Dendritic cell treated with granulocyte-macrophage colony-stimulating factor and Interleukin-4, amounts not matched to agents 40 ng/mL and 50 ng/mL, for 4 days (primary cell): ENCODE measurements around the gene SLC22A13.
"Not testable (repeated sequence)": the region's sequence is repeated elsewhere in the genome, so short reads cannot be mapped to it uniquely, and the experiment has no call there.

Experiments
- H3K27ac Mint-ChIP-seq: one replicate; pipeline ENCODE4 v1.8.0; 2022; ENCODE audit warnings: mild to moderate bottlenecking, mixed read lengths
- H3K27me3 Mint-ChIP-seq: one replicate; pipeline ENCODE4 v1.8.0; 2022; ENCODE audit warnings: mild to moderate bottlenecking, mixed read lengths
- H3K36me3 Mint-ChIP-seq: one replicate; pipeline ENCODE4 v1.8.0; 2022; ENCODE audit warnings: low read depth, mixed read lengths
- H3K4me1 Mint-ChIP-seq: one replicate; pipeline ENCODE4 v1.8.0; 2022; ENCODE audit warnings: low read depth, mixed read lengths
- H3K4me3 Mint-ChIP-seq: one replicate; pipeline ENCODE4 v1.8.0; 2022; ENCODE audit warnings: mild to moderate bottlenecking, moderate library complexity, mixed read lengths
- H3K9me3 Mint-ChIP-seq: one replicate; pipeline ENCODE4 v1.8.0; 2022; ENCODE audit warnings: mixed read lengths
- intact Hi-C: fragments of 100-400 bp; cut with micrococcal nuclease; formaldehyde crosslinking; loops from one replicate; pipeline ENCODE4 v1.15.0; 2022

SLC22A13 gene

DNA sequence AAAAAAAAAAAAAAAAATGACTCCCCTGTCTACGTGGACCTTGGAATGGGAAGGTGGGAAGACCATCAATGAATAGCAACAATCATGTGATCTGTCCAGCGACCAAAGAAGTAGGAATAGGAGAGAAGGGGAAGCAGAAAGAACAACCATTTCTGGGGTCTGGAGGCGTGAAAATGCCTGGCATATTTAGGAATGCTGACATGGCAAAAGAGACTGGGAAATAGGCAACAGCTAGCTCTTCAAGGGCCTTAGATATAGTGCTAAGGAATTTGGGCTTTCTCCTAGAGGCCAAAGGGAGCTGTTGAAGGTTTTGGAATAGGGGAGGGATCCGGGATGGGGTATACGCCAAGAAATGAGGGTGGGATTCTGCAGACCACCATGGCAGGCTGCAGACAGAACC lies 5.9 kb downstream of the SLC22A13 start:
- no peaks in the 10 kb centered on the region for H3K9me3 Mint-ChIP-seq
- intact Hi-C loops, result no loop called here
- H3K27ac Mint-ChIP-seq, result no peak overlapping the region
- H3K4me1 Mint-ChIP-seq, result peaks cover 20% of the 10 kb centered on the region
- peaks cover 6% of the 10 kb centered on the region for H3K36me3 Mint-ChIP-seq
- no peaks in the 10 kb centered on the region for H3K27me3 Mint-ChIP-seq
- no peak overlapping the region for H3K4me3 Mint-ChIP-seq

DNA sequence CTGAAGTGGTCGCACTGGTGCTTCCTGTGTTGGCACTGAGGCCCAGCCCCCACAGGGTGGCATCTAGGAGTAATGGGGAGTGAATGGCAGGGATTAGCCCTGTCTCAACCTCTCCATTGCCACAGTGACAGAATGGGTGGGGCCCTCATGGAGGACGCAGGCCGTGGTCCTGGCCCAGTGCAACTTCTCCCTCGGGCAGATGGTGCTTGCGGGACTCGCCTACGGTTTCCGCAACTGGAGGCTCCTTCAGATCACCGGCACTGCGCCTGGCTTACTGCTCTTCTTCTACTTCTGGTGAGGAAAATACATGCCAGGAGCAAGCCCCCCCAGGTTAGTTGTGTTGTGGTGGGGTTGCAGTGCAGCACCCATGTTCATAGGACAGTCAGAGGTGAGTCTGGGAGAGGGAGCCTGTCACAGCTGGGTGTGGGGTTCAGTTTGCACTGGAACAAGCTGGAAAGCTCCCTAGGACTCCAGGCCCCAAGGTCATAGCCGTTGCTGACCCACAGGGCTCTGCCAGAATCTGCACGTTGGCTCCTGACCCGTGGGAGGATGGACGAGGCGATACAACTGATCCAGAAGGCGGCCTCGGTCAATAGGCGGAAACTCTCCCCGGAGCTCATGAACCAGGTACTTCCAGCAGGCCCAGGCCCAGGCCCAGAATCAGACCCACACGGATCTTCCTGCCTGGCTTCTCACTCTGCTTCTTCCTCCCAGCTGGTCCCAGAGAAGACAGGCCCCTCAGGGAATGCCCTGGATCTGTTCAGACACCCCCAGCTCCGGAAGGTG lies 9.4 kb downstream of the SLC22A13 start:
- Mint-ChIP-seq H3K4me3 (no peak overlapping the region), H3K27me3 (no peaks in the 10 kb centered on the region), H3K4me1 (no peaks in the 10 kb centered on the region), H3K27ac (no peak overlapping the region), H3K36me3 (peaks cover 6% of the 10 kb centered on the region), H3K9me3 (no peaks in the 10 kb centered on the region)
- intact Hi-C loops, result no loop called here

DNA sequence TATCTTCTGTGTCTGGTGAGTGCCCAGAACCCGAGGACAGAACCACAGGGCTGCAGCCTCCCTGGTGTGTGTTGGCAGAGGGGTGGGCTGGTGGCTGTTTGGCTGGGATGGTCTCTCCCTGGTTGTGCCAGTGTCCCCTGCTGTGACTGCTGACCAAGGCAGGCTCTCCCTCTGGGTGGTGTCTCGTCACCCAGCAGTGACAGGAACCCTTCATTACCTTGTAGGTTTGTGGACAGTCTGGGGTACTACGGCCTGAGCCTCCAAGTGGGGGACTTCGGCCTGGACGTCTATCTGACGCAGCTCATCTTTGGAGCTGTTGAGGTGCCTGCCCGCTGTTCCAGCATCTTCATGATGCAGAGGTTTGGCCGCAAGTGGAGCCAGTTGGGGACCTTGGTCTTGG lies 10.0 kb downstream of the SLC22A13 start:
- no peaks in the 10 kb centered on the region for H3K4me1 Mint-ChIP-seq

DNA sequence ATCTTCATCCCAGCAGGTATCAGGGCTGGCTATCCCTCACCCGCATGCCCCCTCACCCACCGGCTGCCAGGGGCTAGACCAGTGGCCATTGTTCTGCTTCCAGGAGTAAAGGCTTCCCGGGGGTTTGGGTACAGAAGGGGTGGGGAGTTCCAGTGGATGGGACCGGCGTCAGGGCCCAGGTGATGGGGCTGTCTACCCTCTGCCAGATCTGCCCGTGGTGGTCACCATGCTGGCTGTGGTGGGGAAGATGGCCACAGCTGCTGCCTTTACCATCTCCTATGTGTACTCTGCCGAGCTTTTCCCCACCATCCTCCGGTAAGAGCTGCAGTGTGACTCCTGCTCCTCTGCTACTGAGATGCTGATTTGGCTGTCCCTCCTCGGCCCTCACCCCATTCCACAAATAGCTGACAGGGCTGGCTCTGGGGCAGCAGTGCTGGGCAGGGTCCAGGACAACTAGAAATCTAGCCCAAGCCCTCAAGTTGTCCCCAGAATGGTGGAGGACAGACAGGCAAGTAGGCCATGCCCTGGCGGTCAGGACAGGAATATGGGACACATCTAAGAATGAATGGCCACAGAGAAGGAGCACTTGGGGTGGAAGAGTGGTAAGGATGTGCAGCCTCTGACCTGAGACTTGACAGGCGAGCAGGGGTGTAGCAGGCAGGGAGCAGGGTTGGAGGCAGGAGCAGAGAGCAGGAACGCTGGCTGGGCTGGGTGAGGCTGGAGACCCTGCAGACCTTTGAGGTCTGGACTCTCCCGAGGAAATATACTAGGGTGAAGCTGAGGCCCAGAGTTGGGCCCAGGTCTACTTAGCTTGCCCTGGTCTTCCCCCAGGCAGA lies 10.7 kb downstream of the SLC22A13 start:
- no peaks in the 10 kb centered on the region for H3K9me3 Mint-ChIP-seq
- H3K4me1 Mint-ChIP-seq, result no peaks in the 10 kb centered on the region
- no peak overlapping the region for H3K4me3 Mint-ChIP-seq
- intact Hi-C loops, result no loop called here
- no peak overlapping the region for H3K27ac Mint-ChIP-seq
- peaks cover 6% of the 10 kb centered on the region for H3K36me3 Mint-ChIP-seq
- H3K27me3 Mint-ChIP-seq, result no peaks in the 10 kb centered on the region

More for the DNA sequence above, 10.0 kb downstream of the SLC22A13 start:
- Mint-ChIP-seq H3K27ac (no peak overlapping the region), H3K4me3 (no peak overlapping the region), H3K9me3 (no peaks in the 10 kb centered on the region), H3K27me3 (no peaks in the 10 kb centered on the region), H3K36me3 (peaks cover 6% of the 10 kb centered on the region)
- intact Hi-C loops, result no loop called here

DNA sequence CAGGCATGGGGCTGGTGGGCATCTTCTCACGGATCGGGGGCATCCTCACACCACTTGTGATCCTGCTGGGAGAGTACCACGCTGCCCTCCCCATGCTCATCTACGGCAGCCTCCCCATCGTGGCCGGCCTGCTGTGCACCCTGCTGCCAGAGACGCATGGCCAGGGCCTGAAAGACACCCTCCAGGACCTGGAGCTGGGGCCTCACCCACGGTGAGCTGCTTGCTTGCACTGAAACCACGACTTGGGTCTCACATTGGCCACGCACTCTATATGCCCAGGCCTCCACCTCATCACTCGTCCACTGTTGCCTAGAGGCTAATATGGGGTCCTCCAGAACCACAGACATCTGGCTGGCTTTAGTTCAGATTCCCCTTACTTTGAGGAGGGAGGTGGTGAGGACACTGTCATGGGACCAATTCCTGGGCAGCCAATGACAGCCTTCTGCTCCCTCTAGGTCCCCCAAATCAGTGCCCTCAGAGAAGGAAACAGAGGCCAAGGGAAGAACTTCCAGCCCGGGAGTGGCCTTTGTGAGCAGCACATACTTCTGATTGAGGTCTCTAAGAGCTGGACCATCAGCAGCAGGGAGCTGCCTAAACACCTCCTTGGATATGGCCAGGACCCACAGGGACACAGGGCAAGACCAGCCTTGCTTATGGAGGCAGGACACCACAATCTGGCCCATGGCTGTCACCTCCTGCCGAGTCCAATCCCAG lies 11.5 kb downstream of the SLC22A13 start:
- Mint-ChIP-seq H3K36me3 (peaks cover 6% of the 10 kb centered on the region), H3K9me3 (no peaks in the 10 kb centered on the region), H3K4me3 (no peak overlapping the region), H3K27ac (no peak overlapping the region), H3K27me3 (no peaks in the 10 kb centered on the region), H3K4me1 (no peaks in the 10 kb centered on the region)
- intact Hi-C loops, result no loop called here

DNA sequence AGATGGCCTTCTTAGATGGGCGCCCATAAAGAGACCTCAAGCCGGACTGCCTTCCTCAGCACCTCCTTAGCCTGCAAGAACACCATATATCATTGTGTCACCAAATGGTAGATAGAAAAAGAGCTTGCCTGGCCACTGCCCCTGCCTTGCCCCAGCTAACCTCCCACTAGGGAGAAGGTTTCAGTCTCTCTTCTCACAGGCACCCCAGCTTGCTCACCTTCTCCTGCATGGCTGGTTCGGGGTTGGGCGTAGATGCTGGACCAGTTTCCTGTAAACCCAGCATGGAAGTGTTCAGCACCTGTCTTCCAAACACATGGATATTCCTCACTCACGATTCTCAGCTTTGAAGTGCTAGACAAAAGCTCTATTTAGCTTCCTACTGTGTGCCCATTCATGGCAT lies 13.2 kb downstream of the SLC22A13 start:
- no peak overlapping the region for H3K27ac Mint-ChIP-seq
- no peaks in the 10 kb centered on the region for H3K4me1 Mint-ChIP-seq
- intact Hi-C loops, result no loop called here
- no peak overlapping the region for H3K4me3 Mint-ChIP-seq
- no peaks in the 10 kb centered on the region for H3K27me3 Mint-ChIP-seq
- H3K9me3 Mint-ChIP-seq, result no peaks in the 10 kb centered on the region
- H3K36me3 Mint-ChIP-seq, result peaks cover 6% of the 10 kb centered on the region

DNA sequence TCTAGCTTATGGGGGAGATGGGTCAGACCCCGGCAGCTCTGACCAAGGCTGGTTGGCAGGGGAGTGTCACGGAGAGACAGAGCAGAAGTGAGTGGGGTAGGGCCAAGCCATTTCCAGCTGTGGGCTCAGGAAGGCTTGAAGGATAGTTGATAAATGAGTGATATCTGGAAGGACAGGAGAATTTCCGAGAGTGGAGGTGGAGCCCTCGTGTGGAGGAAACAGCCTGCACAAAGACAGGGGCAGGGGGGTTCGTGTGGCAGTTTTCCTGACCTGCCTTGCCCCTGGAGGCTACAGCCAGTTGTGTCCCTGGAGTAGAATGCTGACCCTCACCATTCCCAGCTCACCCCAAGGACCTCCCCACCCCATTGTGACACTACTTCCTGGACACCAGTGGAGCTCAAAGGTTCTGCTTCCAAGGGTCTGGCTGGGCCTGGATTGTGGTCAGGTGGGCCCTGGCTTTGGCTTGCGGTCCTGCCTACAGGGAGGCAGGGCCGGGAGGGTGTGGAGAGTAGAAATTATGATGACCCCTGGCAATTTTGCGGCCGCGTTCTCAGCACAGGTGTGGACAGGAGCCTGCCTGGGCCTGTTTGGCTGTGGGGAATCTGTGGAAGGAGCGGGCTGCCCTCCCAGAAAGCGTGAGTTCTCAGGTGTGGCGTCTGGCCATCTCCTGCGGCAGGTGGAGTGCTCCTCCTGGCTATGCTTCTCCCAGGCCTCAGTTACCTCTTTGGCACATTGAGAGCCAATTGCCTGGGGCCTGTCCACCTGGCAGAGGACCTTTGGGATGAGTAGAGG lies 16.5 kb downstream of the SLC22A13 start, which contains the start of gene SLC22A14:
Gene SLC22A14, plus strand, starts transcription at position 400 of the 792 bp plus-strand sequence. CDS start 23,733 bp downstream, outside the sequence.
- H3K27me3 Mint-ChIP-seq, result no peaks in the 10 kb centered on the region
- intact Hi-C loops, result no loop called here
- H3K27ac Mint-ChIP-seq, result no peak within 1 kb of the TSS
- H3K36me3 Mint-ChIP-seq, result no peaks in the 10 kb centered on the region
- no peak within 1 kb of the TSS for H3K4me3 Mint-ChIP-seq
- no peaks in the 10 kb centered on the region for H3K4me1 Mint-ChIP-seq
- H3K9me3 Mint-ChIP-seq, result no peaks in the 10 kb centered on the region

DNA sequence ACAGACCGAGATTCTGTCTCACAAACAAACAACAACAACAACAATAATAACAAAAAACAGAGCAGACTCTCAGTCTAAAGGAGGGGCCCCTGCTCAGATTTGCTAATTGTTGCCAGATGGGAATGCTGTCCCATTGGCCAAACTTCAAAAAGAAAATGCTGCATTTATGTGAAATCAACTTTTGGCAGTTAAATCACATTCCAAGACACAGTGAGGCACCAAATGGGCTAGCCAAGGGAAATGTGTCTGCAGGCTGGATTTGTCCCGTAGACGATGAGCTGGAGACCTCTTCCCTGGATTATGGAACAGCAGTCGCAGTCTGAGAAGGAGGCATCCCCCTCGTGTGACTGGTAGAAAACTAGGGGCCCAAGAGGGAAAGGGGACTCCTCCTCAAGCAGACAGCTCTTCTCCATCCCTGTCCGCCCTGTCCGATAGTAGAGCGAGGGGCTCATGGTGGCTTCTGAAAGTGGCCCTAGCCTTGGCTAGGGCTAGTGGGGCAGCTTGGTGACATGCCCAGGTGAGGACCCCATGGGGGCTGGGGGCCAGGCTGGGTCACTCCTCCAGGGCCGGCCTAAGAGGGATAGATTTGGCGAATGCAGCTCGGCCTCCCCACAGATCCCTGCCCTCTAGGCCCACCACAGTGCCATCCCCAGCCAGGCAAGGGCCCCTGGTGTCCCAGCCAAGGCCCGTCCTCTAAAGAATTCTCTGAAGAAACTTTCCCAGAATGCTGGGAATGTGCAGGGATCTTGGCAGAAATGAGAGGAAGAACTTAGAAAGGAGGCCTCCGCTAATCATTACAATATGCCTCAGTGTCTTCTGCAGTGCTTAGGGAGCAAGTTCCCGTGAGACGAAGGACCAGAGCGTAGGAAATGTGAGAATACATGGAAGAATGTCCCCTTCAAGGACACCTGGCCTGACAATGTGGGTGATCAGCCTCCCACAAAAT lies 18.5 kb downstream of the SLC22A13 start:
- intact Hi-C loops, result no loop called here
- no peak overlapping the region for H3K4me3 Mint-ChIP-seq
- H3K9me3 Mint-ChIP-seq, result no peaks in the 10 kb centered on the region
- no peaks in the 10 kb centered on the region for H3K36me3 Mint-ChIP-seq
- no peaks in the 10 kb centered on the region for H3K4me1 Mint-ChIP-seq
- H3K27ac Mint-ChIP-seq, result no peak overlapping the region
- H3K27me3 Mint-ChIP-seq, result no peaks in the 10 kb centered on the region

GRCh38 chr3:38284756-38285150 lies 19.1 kb downstream of the SLC22A13 start:
- Mint-ChIP-seq H3K4me1 (no peaks in the 10 kb centered on the region), H3K27ac (no peak overlapping the region), H3K36me3 (no peaks in the 10 kb centered on the region), H3K27me3 (no peaks in the 10 kb centered on the region), H3K4me3 (no peak overlapping the region), H3K9me3 (no peaks in the 10 kb centered on the region)
- intact Hi-C loops, result no loop called here

GRCh38 chr3:38289286-38290217 lies 23.9 kb downstream of the SLC22A13 start:
- H3K36me3 Mint-ChIP-seq, H3K4me3 Mint-ChIP-seq, H3K27ac Mint-ChIP-seq, H3K27me3 Mint-ChIP-seq, H3K9me3 Mint-ChIP-seq, intact Hi-C loops, H3K4me1 Mint-ChIP-seq: not testable (repeated sequence)

GRCh38 chr3:38297053-38297452 lies 31.4 kb downstream of the SLC22A13 start:
- intact Hi-C loops, H3K4me3 Mint-ChIP-seq, H3K27me3 Mint-ChIP-seq, H3K4me1 Mint-ChIP-seq, H3K27ac Mint-ChIP-seq, H3K36me3 Mint-ChIP-seq, H3K9me3 Mint-ChIP-seq: not testable (repeated sequence)

DNA sequence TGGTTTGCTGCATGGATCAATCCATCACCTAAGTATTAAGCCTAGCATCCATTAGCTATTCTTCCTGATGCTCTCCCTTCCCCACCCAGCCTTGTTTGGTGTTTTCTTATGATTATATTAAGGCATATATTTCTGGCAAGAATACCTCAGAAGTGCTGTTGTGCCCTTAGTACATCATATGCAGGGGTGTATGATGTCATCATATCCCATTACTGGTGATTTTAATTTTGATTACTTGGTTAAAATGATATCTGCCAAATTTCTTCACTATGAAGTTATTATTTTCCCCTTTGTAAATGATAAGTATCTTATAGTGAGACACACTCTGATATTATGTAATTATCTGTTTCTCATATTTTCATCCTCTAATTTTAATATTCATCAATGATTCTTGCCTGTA lies 31.9 kb downstream of the SLC22A13 start:
- Mint-ChIP-seq H3K4me1 (no peaks in the 10 kb centered on the region), H3K9me3 (no peaks in the 10 kb centered on the region), H3K36me3 (no peaks in the 10 kb centered on the region), H3K4me3 (no peak overlapping the region), H3K27ac (no peak overlapping the region), H3K27me3 (peaks cover 4% of the 10 kb centered on the region)
- intact Hi-C loops, result no loop called here
